H9 (cell line): ENCODE measurements around the gene CABLES2. TPM values are rescaled to one million over a fixed set of nuclear protein-coding genes. Genes with fewer than 3 reads are reported as not detected.
A peak's percentile ranks its signal among the peaks of the same experiment; 100 is the strongest.

Experiments used
- DNase-seq: peaks from one replicate; pipeline ENCODE4 v3.0.0-alpha.2; 2017
- H2AFZ ChIP-seq: one replicate; pipeline ENCODE4 v1.6.1; 2013; ENCODE audit warnings: mild to moderate bottlenecking, low read length, control low read depth, moderate library complexity
- H2AK5ac ChIP-seq: 2 replicates; pipeline ENCODE4 v1.6.1; 2013; ENCODE audit warnings: low read length, control low read depth, mixed read lengths; ENCODE audit not compliant: insufficient read length
- H2BK120ac ChIP-seq: one replicate; pipeline ENCODE4 v1.6.1; 2013; ENCODE audit warnings: low read depth, mild to moderate bottlenecking, low read length, control low read depth, inconsistent platforms; ENCODE audit not compliant: poor library complexity, severe bottlenecking
- H2BK12ac ChIP-seq: 2 replicates; pipeline ENCODE4 v1.6.1; 2013; ENCODE audit warnings: low read length, control low read depth, mixed read lengths, low read depth; ENCODE audit not compliant: insufficient read length
- H2BK15ac ChIP-seq: 2 replicates; pipeline ENCODE4 v1.6.1; 2013; ENCODE audit warnings: low read depth, low read length, control low read depth
- H2BK20ac ChIP-seq: one replicate; pipeline ENCODE4 v1.6.1; 2013; ENCODE audit warnings: low read depth, mild to moderate bottlenecking, low read length, control low read depth, inconsistent platforms; ENCODE audit not compliant: poor library complexity, severe bottlenecking
- H2BK5ac ChIP-seq: 2 replicates; pipeline ENCODE4 v1.6.1; 2013; ENCODE audit warnings: low read length, control low read depth, mixed read lengths; ENCODE audit not compliant: insufficient read length
- H3K14ac ChIP-seq: 2 replicates; pipeline ENCODE4 v1.6.1; 2013; ENCODE audit warnings: low read length, control low read depth; ENCODE audit not compliant: insufficient read depth
- H3K18ac ChIP-seq: 2 replicates; pipeline ENCODE4 v1.6.1; 2013; ENCODE audit warnings: low read depth, mild to moderate bottlenecking, mixed read lengths, low read length, control low read depth; ENCODE audit not compliant: insufficient read length
- H3K23ac ChIP-seq: 2 replicates; pipeline ENCODE4 v1.6.1; 2013; ENCODE audit warnings: low read length, control low read depth, mixed read lengths, low read depth; ENCODE audit not compliant: insufficient read length
- H3K23me2 ChIP-seq: 2 replicates; pipeline ENCODE4 v1.6.1; 2013; ENCODE audit warnings: low read depth, mild to moderate bottlenecking, mixed read lengths, low read length, control low read depth; ENCODE audit not compliant: insufficient read length, poor library complexity, severe bottlenecking
- H3K27ac ChIP-seq: 2 replicates; pipeline ENCODE4 v1.5.1; 2013; ENCODE audit warnings: low read length, control low read depth, mixed read lengths, low read depth; ENCODE audit not compliant: insufficient read length
- H3K27me3 ChIP-seq: 2 replicates; pipeline ENCODE4 v1.6.1; 2013; ENCODE audit warnings: low read length, control low read depth, inconsistent platforms; ENCODE audit not compliant: insufficient read depth
- H3K4ac ChIP-seq: 2 replicates; pipeline ENCODE4 v1.6.1; 2013; ENCODE audit warnings: low read depth, mild to moderate bottlenecking, control low read depth, inconsistent platforms, low read length, moderate library complexity
- H3K4me1 ChIP-seq: 2 replicates; pipeline ENCODE4 v1.6.1; 2013; ENCODE audit warnings: low read length, control low read depth, inconsistent platforms; ENCODE audit not compliant: insufficient read depth
- H3K4me2 ChIP-seq: 2 replicates; pipeline ENCODE4 v1.6.1; 2013; ENCODE audit warnings: low read length, control low read depth, mixed read lengths; ENCODE audit not compliant: insufficient read length, insufficient read depth
- H3K56ac ChIP-seq: 2 replicates; pipeline ENCODE4 v1.6.1; 2013; ENCODE audit warnings: low read depth, mild to moderate bottlenecking, mixed read lengths, low read length, control low read depth; ENCODE audit not compliant: insufficient read length
- H3K79me1 ChIP-seq: 2 replicates; pipeline ENCODE4 v1.6.1; 2013; ENCODE audit warnings: low read depth, mild to moderate bottlenecking, moderate library complexity, low read length, control low read depth, inconsistent platforms; ENCODE audit not compliant: insufficient read depth, poor library complexity, severe bottlenecking
- H3K79me2 ChIP-seq: 2 replicates; pipeline ENCODE4 v1.6.1; 2013; ENCODE audit warnings: low read length, control low read depth, inconsistent platforms; ENCODE audit not compliant: insufficient read depth
- H3K9ac ChIP-seq: 2 replicates; pipeline ENCODE4 v1.6.1; 2013; ENCODE audit warnings: low read length, control low read depth, mixed read lengths; ENCODE audit not compliant: insufficient read length; ENCODE audit errors: extremely low read depth
- H3K9me3 ChIP-seq: one replicate; pipeline ENCODE4 v1.6.1; 2013; ENCODE audit warnings: low read depth, low read length, inconsistent platforms; ENCODE audit not compliant: control insufficient read depth
- H3T11ph ChIP-seq: one replicate; pipeline ENCODE4 v1.6.1; 2013; ENCODE audit warnings: mild to moderate bottlenecking, low read length, control low read depth, inconsistent platforms
- H4K20me1 ChIP-seq: one replicate; pipeline ENCODE4 v1.6.1; 2013; ENCODE audit not compliant: control insufficient read depth, insufficient read length, insufficient read depth
- H4K5ac ChIP-seq: 2 replicates; pipeline ENCODE4 v1.6.1; 2013; ENCODE audit warnings: low read depth, mild to moderate bottlenecking, mixed read lengths, low read length, control low read depth; ENCODE audit not compliant: insufficient read length
- H4K8ac ChIP-seq: replicated peaks from 2 replicates; pipeline ENCODE4 v1.6.1; 2013; ENCODE audit warnings: low read length, control low read depth, mixed read lengths, low read depth; ENCODE audit not compliant: insufficient read length
- H4K91ac ChIP-seq: 2 replicates; pipeline ENCODE4 v1.6.1; 2013; ENCODE audit warnings: low read depth, mild to moderate bottlenecking, moderate library complexity, mixed read lengths, low read length, control low read depth; ENCODE audit not compliant: insufficient read length
- H3K27ac Mint-ChIP-seq, 3 experiments: 2 replicates in 2 of 3; 3 replicates in 1 of 3; pipeline ENCODE4 v1.8.0; 2020 to 2021; ENCODE audit warnings: mixed read lengths in 3 of 3, mild to moderate bottlenecking in 1 of 3, moderate library complexity in 1 of 3
- H3K27me3 Mint-ChIP-seq: 2 replicates; pipeline ENCODE4 v1.8.0; 2021; ENCODE audit warnings: low read depth, mild to moderate bottlenecking, moderate library complexity, mixed read lengths
- H3K36me3 Mint-ChIP-seq, 3 experiments: 2 replicates in 2 of 3; 3 replicates in 1 of 3; pipeline ENCODE4 v1.8.0; 2020 to 2021; ENCODE audit warnings: low read depth in 3 of 3, mixed read lengths in 3 of 3; ENCODE audit not compliant: insufficient read depth in 1 of 3
- H3K4me1 Mint-ChIP-seq, 2 experiments: 2 replicates each; pipeline ENCODE4 v1.8.0; 2020; ENCODE audit warnings: mixed read lengths in 2 of 2
- H3K4me3 Mint-ChIP-seq, 2 experiments: 2 replicates in 1 of 2; 3 replicates in 1 of 2; pipeline ENCODE4 v1.8.0; 2020 to 2021; ENCODE audit warnings: mild to moderate bottlenecking in 2 of 2, mixed read lengths in 2 of 2, moderate library complexity in 1 of 2
- H3K9me3 Mint-ChIP-seq, 2 experiments: 2 replicates in 1 of 2; 3 replicates in 1 of 2; pipeline ENCODE4 v1.8.0; 2020; ENCODE audit warnings: mild to moderate bottlenecking in 2 of 2, mixed read lengths in 2 of 2, moderate library complexity in 1 of 2
- CTCF ChIP-seq: fragments of 200-600 bp; sonication (generic); conservative IDR thresholded peaks from 3 replicates; pipeline ENCODE4 v1.8.0; 2021; ENCODE audit warnings: antibody characterized with exemption, mild to moderate bottlenecking
- WGBS: extraction: QIAGEN DNeasy Blood & Tissue Kit; methylation state at CpG from one replicate; pipeline ENCODE4 v1.1.7; 2013; ENCODE audit warnings: missing lambda C conversion rate, low lambda C conversion rate, mixed read lengths; ENCODE audit not compliant: insufficient read length; ENCODE audit errors: extremely low coverage; 5-methylcytosine and 5-hydroxymethylcytosine counted together
- total RNA-seq: library from RNA; stranded (reverse); gene quantifications from 2 replicates; pipeline ENCODE4 v1.2.1, GENCODE V29; 2021

The CABLES2 gene
- total RNA-seq, 1 experiment from 2014 or later, result 10.8 TPM

GRCh38 chr20:62392077-62392418, 15.0 kb downstream of the CABLES2 start:
- H2AK5ac ChIP-seq, result no peak overlapping the region
- Mint-ChIP-seq H3K4me1 (peaks cover 13 to 14% of the 10 kb centered on the region in 2 experiments; a peak in 3 of 4 replicates), H3K36me3 (peaks cover 25 to 40% (median 35%) of the 10 kb centered on the region in 3 experiments; a peak in 6 of 7 replicates), H3K4me3 (peak overlapping the region in 1 of 2 experiments; percentile 32; a peak in 1 of 5 replicates), H3K27me3 (peaks cover 2% of the 10 kb centered on the region; the same call in 1 of the 2 replicates), H3K9me3 (no peaks in the 10 kb centered on the region; a peak in 1 of 5 replicates), H3K27ac (0 out of 7 replicates have a peak overlapping the region, but pooled peaks of 1 of the 3 experiments have one; percentile 27)
- no peak overlapping the region for H4K8ac ChIP-seq
- H3K79me1 ChIP-seq, result peaks cover 8% of the 10 kb centered on the region
- no peak overlapping the region for H4K91ac ChIP-seq
- no peaks in the 10 kb centered on the region for H3K4me1 ChIP-seq
- no peak overlapping the region for H2AFZ ChIP-seq
- no CpG with 5 or more reads among the region's 10 CpGs for WGBS
- DNase-seq, result no peak
- H2BK12ac ChIP-seq, result no peak overlapping the region
- no peak overlapping the region for H3K27ac ChIP-seq
- H2BK5ac ChIP-seq, result no peak overlapping the region
- no peak overlapping the region for H2BK120ac ChIP-seq
- no peak overlapping the region for H3K9ac ChIP-seq
- no peak overlapping the region for H3K23ac ChIP-seq
- no peak overlapping the region for H3K18ac ChIP-seq
- no peak overlapping the region for H2BK15ac ChIP-seq
- no peaks in the 10 kb centered on the region for H3K9me3 ChIP-seq
- H3K79me2 ChIP-seq, result peaks cover 6% of the 10 kb centered on the region; the same call in 1 of the 2 replicates
- peaks cover 8% of the 10 kb centered on the region for H3K23me2 ChIP-seq
- no peak overlapping the region for H3K4me2 ChIP-seq
- TF ChIP-seq CTCF, result no peak
- no peak overlapping the region for H3K4ac ChIP-seq
- no peak overlapping the region for H4K5ac ChIP-seq
- H3T11ph ChIP-seq, result no peak overlapping the region
- H3K14ac ChIP-seq, result no peak overlapping the region
- H3K27me3 ChIP-seq, result no peaks in the 10 kb centered on the region
- no peaks in the 10 kb centered on the region for H4K20me1 ChIP-seq
- H2BK20ac ChIP-seq, result no peak overlapping the region
- no peak overlapping the region for H3K56ac ChIP-seq
